ENCODE data around the gene PGAP2. TPM values are rescaled to one million over a fixed set of nuclear protein-coding genes. Genes with fewer than 3 reads are reported as not detected.

Gene PGAP2
- total RNA-seq, 1 donor from 2014 or later, result 22.4 TPM

DNA sequence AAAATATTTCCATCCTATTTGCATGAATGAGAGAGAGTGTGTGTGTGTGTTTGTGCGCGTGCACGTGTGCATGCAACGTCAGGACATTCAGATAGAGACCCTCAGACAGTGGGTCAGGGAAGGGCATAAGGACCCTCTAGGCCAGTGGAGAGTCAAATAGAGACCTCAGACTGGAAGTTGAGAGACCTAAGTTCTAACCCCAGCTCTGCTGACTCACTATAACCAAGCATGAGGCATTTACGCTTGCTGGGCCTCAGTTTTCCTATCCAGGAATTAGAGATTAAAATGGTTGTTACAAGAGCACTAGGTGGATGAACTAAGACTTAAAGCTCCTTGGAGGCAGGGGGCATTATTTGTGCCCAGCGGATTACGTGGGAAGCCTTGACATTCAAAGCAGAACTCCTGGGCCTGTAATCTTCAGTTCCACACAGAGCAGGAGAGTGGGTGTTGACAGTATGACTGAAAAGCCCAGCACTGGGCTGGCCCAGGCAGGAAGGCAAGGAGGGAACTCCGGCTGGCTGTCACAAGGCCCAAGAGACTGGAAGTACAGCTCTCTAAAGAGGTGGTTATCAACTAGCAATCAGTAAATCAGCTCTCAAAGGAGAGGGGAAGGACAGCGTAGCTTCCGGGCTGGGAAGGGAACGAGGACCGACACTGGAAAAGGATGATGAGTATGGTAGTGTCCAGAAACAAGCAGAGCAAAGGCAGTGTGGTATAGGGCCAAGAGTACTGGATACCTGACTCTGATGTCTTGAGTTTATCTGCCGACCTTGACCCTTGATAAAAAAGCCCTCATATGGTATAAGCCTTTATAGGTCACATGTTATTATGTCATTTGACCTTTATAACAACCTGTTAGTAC, 23.2 kb downstream of the PGAP2 start:
- H3K4me1 ChIP-seq (ENCODE audit: insufficient read depth, low read length), result peaks cover 5% of the 10 kb centered on the region
- H3K27me3 ChIP-seq (ENCODE audit: insufficient read depth, low read length), result no peaks in the 10 kb centered on the region
- no peak for DNase-seq (ENCODE audit: low read depth)
- H3K9me3 ChIP-seq (ENCODE audit: insufficient read depth, low read depth, low read length), result no peaks in the 10 kb centered on the region
- H3K36me3 ChIP-seq (ENCODE audit: insufficient read depth, low read length), result peaks cover 16% of the 10 kb centered on the region
- peaks cover 18% of the 10 kb centered on the region for H3K36me3 Mint-ChIP-seq (ENCODE audit: low read depth, unreplicated experiment)
- H3K9ac ChIP-seq (ENCODE audit: low read length), result no peak overlapping the region
- no peak overlapping the region for H2AFZ ChIP-seq (ENCODE audit: low read depth, low read length)
- H3K9me3 Mint-ChIP-seq (ENCODE audit: unreplicated experiment), result no peaks in the 10 kb centered on the region
- peak overlapping the region; percentile 73 for H3K27ac Mint-ChIP-seq (ENCODE audit: unreplicated experiment)
- no peak overlapping the region for H3K4me3 Mint-ChIP-seq (ENCODE audit: unreplicated experiment)
- H3K4me3 ChIP-seq (ENCODE audit: insufficient read depth, low read depth, low read length), result no peak overlapping the region
- no peak overlapping the region for H3K27ac ChIP-seq (ENCODE audit: low read depth, low read length)
- H3K4me2 ChIP-seq (ENCODE audit: low read length), result no peak overlapping the region
- H4K20me1 ChIP-seq (ENCODE audit: insufficient read depth, low read length), result peaks cover 94% of the 10 kb centered on the region
- peaks cover 76% of the 10 kb centered on the region for H3K79me2 ChIP-seq (ENCODE audit: insufficient read depth, low read length)
- no peaks in the 10 kb centered on the region for H3K27me3 Mint-ChIP-seq (ENCODE audit: low read depth, unreplicated experiment)
- peaks cover 29% of the 10 kb centered on the region for H3K4me1 Mint-ChIP-seq (ENCODE audit: low read depth, unreplicated experiment)
- FAIRE-seq, result no peak
- TF ChIP-seq EZH2 (IDR thresholded peaks at IDR 0.05; ENCODE audit: insufficient read depth, low read length), result no peak
- TF ChIP-seq, protein P1, sequence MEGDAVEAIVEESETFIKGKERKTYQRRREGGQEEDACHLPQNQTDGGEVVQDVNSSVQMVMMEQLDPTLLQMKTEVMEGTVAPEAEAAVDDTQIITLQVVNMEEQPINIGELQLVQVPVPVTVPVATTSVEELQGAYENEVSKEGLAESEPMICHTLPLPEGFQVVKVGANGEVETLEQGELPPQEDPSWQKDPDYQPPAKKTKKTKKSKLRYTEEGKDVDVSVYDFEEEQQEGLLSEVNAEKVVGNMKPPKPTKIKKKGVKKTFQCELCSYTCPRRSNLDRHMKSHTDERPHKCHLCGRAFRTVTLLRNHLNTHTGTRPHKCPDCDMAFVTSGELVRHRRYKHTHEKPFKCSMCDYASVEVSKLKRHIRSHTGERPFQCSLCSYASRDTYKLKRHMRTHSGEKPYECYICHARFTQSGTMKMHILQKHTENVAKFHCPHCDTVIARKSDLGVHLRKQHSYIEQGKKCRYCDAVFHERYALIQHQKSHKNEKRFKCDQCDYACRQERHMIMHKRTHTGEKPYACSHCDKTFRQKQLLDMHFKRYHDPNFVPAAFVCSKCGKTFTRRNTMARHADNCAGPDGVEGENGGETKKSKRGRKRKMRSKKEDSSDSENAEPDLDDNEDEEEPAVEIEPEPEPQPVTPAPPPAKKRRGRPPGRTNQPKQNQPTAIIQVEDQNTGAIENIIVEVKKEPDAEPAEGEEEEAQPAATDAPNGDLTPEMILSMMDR (IDR thresholded peaks at IDR 0.05; ENCODE audit: insufficient read depth, low read depth, low read length), result no peak

DNA sequence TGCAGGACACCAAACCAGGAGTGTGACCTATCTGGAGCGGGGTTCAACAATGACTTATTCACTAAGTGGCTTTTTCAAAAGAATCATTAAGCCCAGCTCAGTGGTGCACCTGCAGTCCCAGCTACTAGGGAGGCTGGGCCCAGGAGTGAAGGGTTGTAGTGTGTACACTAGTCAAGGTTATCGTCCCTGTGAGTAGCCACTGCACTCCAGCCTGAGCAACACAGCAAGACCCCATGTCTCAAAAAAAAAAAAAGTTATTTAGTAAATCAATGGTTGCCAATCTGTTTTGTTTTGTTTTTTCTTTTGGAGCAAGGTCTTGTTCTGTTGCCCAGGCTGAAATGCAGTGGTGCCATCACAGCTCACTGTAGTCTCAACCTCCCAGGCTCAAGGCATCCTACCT, 24.5 kb downstream of the PGAP2 start:
- Mint-ChIP-seq H3K4me1 (ENCODE audit: low read depth, unreplicated experiment) (peaks cover 34% of the 10 kb centered on the region), H3K4me3 (ENCODE audit: unreplicated experiment) (no peak overlapping the region), H3K9me3 (ENCODE audit: unreplicated experiment) (no peaks in the 10 kb centered on the region), H3K27ac (ENCODE audit: unreplicated experiment) (no peak overlapping the region), H3K27me3 (ENCODE audit: low read depth, unreplicated experiment) (no peaks in the 10 kb centered on the region), H3K36me3 (ENCODE audit: low read depth, unreplicated experiment) (peaks cover 13% of the 10 kb centered on the region)
- FAIRE-seq, result no peak
- H3K9me3 ChIP-seq (ENCODE audit: insufficient read depth, low read depth, low read length), result no peaks in the 10 kb centered on the region
- H3K4me3 ChIP-seq (ENCODE audit: insufficient read depth, low read depth, low read length), result no peak overlapping the region
- no peak overlapping the region for H3K27ac ChIP-seq (ENCODE audit: low read depth, low read length)
- H2AFZ ChIP-seq (ENCODE audit: low read depth, low read length), result no peak overlapping the region
- peaks cover 88% of the 10 kb centered on the region for H3K79me2 ChIP-seq (ENCODE audit: insufficient read depth, low read length)
- peaks cover 93% of the 10 kb centered on the region for H4K20me1 ChIP-seq (ENCODE audit: insufficient read depth, low read length)
- DNase-seq (ENCODE audit: low read depth), result no peak
- H3K36me3 ChIP-seq (ENCODE audit: insufficient read depth, low read length), result peaks cover 10% of the 10 kb centered on the region
- TF ChIP-seq EZH2 (IDR thresholded peaks at IDR 0.05; ENCODE audit: insufficient read depth, low read length), result no peak
- H3K27me3 ChIP-seq (ENCODE audit: insufficient read depth, low read length), result no peaks in the 10 kb centered on the region
- peaks cover 5% of the 10 kb centered on the region for H3K4me1 ChIP-seq (ENCODE audit: insufficient read depth, low read length)
- H3K4me2 ChIP-seq (ENCODE audit: low read length), result no peak overlapping the region
- H3K9ac ChIP-seq (ENCODE audit: low read length), result no peak overlapping the region

DNA sequence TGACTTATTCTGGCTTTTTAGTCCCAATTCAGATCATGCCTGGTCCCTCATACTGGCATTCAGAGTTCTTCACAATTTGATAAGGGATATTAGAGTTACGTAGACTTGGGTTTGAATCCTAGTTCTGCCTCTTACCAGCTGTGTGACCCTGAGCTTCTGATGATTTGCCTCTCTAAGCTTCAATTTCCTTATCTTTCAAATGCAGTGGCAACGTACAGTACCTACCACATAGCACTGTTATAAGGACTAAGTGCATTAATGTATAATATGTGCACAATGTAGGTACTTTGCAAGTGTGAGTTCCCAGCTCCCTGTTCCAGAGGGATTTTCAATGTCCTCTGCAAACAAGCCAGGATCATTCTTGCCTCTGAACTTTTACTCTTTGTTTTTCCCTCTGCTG, 25.1 kb downstream of the PGAP2 start:
- Mint-ChIP-seq H3K4me3 (ENCODE audit: unreplicated experiment) (no peak overlapping the region), H3K27ac (ENCODE audit: unreplicated experiment) (no peak overlapping the region), H3K9me3 (ENCODE audit: unreplicated experiment) (no peaks in the 10 kb centered on the region), H3K27me3 (ENCODE audit: low read depth, unreplicated experiment) (no peaks in the 10 kb centered on the region), H3K36me3 (ENCODE audit: low read depth, unreplicated experiment) (peaks cover 17% of the 10 kb centered on the region), H3K4me1 (ENCODE audit: low read depth, unreplicated experiment) (peaks cover 39% of the 10 kb centered on the region)
- no peak overlapping the region for H3K4me2 ChIP-seq (ENCODE audit: low read length)
- peaks cover 7% of the 10 kb centered on the region for H3K36me3 ChIP-seq (ENCODE audit: insufficient read depth, low read length)
- H3K27ac ChIP-seq (ENCODE audit: low read depth, low read length), result no peak overlapping the region
- TF ChIP-seq, protein P1 (IDR thresholded peaks at IDR 0.05; ENCODE audit: insufficient read depth, low read depth, low read length), result no peak
- TF ChIP-seq EZH2 (IDR thresholded peaks at IDR 0.05; ENCODE audit: insufficient read depth, low read length), result no peak
- H3K4me3 ChIP-seq (ENCODE audit: insufficient read depth, low read depth, low read length), result no peak overlapping the region
- peaks cover 5% of the 10 kb centered on the region for H3K4me1 ChIP-seq (ENCODE audit: insufficient read depth, low read length)
- no peaks in the 10 kb centered on the region for H3K9me3 ChIP-seq (ENCODE audit: insufficient read depth, low read depth, low read length)
- H4K20me1 ChIP-seq (ENCODE audit: insufficient read depth, low read length), result peaks cover 93% of the 10 kb centered on the region
- H3K27me3 ChIP-seq (ENCODE audit: insufficient read depth, low read length), result no peaks in the 10 kb centered on the region
- H3K79me2 ChIP-seq (ENCODE audit: insufficient read depth, low read length), result peaks cover 89% of the 10 kb centered on the region
- no peak for FAIRE-seq
- DNase-seq (ENCODE audit: low read depth), result no peak
- H3K9ac ChIP-seq (ENCODE audit: low read length), result no peak overlapping the region
- no peak overlapping the region for H2AFZ ChIP-seq (ENCODE audit: low read depth, low read length)

Data from astrocyte (in vitro differentiated cells and primary cell).